H1 (cell line): ENCODE data around the gene MUS81. TPM values are rescaled to one million over a fixed set of nuclear protein-coding genes. Genes with fewer than 3 reads are reported as not detected.

Experiments
- CTCF ChIA-PET: fragments of 300-600 bp; sonication (Branson Sonifier 250); formaldehyde crosslinking; loops from one replicate; lab custom pipeline; 2021; ENCODE audit not compliant: partially characterized antibody; lab: Charles Lee
- POLR2A ChIA-PET: fragments of 300-600 bp; sonication (Branson Sonifier 250); formaldehyde crosslinking; loops from one replicate; lab custom pipeline; 2021; ENCODE audit warnings: inconsistent platforms; ENCODE audit not compliant: partially characterized antibody; lab: Charles Lee
- DNase-seq, 2 experiments: peaks; one replicate each; pipeline versions ENCODE4 v3.0.0 to v3.0.0-alpha.2; 2010 to 2022; ENCODE audit warnings: low spot score in 2 of 2, low read depth in 1 of 2, mixed read lengths in 1 of 2
- FAIRE-seq: peaks from 2 replicates; lab custom pipeline; 2011; peaks lifted over from hg19 to GRCh38; lab: Jason Lieb, UNC
- H2AFZ ChIP-seq: 2 replicates; pipeline ENCODE4 v1.8.1; 2012; ENCODE audit warnings: low read length, inconsistent platforms
- H2AK5ac ChIP-seq: 2 replicates; pipeline ENCODE4 v1.6.1; 2013; ENCODE audit warnings: low read depth, low read length
- H2BK120ac ChIP-seq: replicated peaks from 2 replicates; pipeline ENCODE3; 2013; ENCODE audit warnings: low read depth, low read length, inconsistent platforms
- H2BK12ac ChIP-seq: 2 replicates; pipeline ENCODE4 v1.6.1; 2013; ENCODE audit warnings: low read depth, low read length
- H2BK15ac ChIP-seq: 2 replicates; pipeline ENCODE4 v1.6.1; 2013; ENCODE audit warnings: low read length
- H2BK20ac ChIP-seq: 2 replicates; pipeline ENCODE4 v1.6.1; 2013; ENCODE audit warnings: low read length
- H2BK5ac ChIP-seq: 2 replicates; pipeline ENCODE4 v1.6.1; 2013; ENCODE audit warnings: low read depth, low read length
- H3K14ac ChIP-seq: 2 replicates; pipeline ENCODE4 v1.6.1; 2013; ENCODE audit warnings: inconsistent platforms; ENCODE audit not compliant: insufficient read length
- H3K18ac ChIP-seq: 2 replicates; pipeline ENCODE4 v1.6.1; 2013; ENCODE audit warnings: low read length; ENCODE audit errors: extremely low read depth
- H3K23ac ChIP-seq: 2 replicates; pipeline ENCODE4 v1.6.1; 2013; ENCODE audit warnings: inconsistent platforms; ENCODE audit not compliant: insufficient read length
- H3K23me2 ChIP-seq: 2 replicates; pipeline ENCODE4 v1.6.1; 2013; ENCODE audit warnings: low read depth, low read length
- H3K27ac ChIP-seq: 2 replicates; pipeline ENCODE4 v1.6.1; 2011; ENCODE audit warnings: low read depth, low read length, inconsistent platforms
- H3K27me3 ChIP-seq, 4 experiments: replicated peaks in 1 of 4; 1 replicate in 1 of 4; 2 replicates in 3 of 4; pipeline versions ENCODE4 v1.6.1 to v1.8.1; 2011 to 2013; ENCODE audit warnings: low read length in 3 of 4, mild to moderate bottlenecking in 3 of 4, inconsistent platforms in 2 of 4, mixed read lengths in 2 of 4, moderate library complexity in 1 of 4; ENCODE audit not compliant: control insufficient read depth in 3 of 4, insufficient read depth in 3 of 4; ENCODE audit errors: extremely low read depth in 1 of 4
- H3K36me3 ChIP-seq, 4 experiments: 2 replicates each; pipeline versions ENCODE4 v1.6.1 to v1.8.1; 2011 to 2013; ENCODE audit warnings: mild to moderate bottlenecking in 4 of 4, low read length in 3 of 4, moderate library complexity in 2 of 4, control low read depth in 1 of 4, inconsistent platforms in 1 of 4; ENCODE audit not compliant: insufficient read depth in 4 of 4, control insufficient read depth in 2 of 4
- H3K4ac ChIP-seq: replicated peaks from 2 replicates; pipeline ENCODE3; 2013; ENCODE audit warnings: low read length, low read depth, mixed read lengths, inconsistent platforms; ENCODE audit not compliant: insufficient read length
- H3K4me1 ChIP-seq, 4 experiments: replicated peaks in 1 of 4; 1 replicate in 1 of 4; 2 replicates in 3 of 4; pipeline versions ENCODE4 v1.6.1 to v1.8.1; 2011 to 2013; ENCODE audit warnings: low read length in 3 of 4, inconsistent platforms in 2 of 4, mixed read lengths in 1 of 4; ENCODE audit not compliant: insufficient read depth in 4 of 4, control insufficient read depth in 3 of 4
- H3K4me2 ChIP-seq, 2 experiments: 2 replicates each; pipeline versions ENCODE4 v1.6.1 to v1.8.1; 2011 to 2013; ENCODE audit warnings: low read depth in 2 of 2, low read length in 2 of 2, control low read depth in 1 of 2, inconsistent platforms in 1 of 2, mild to moderate bottlenecking in 1 of 2; ENCODE audit not compliant: insufficient read depth in 1 of 2
- H3K4me3 ChIP-seq, 4 experiments: fragments of 200-600, 300-600 bp in 1 of 4; sonication (generic), shearing (Covaris generic), sonication (Bioruptor Twin) in 1 of 4; 2 replicates each; pipeline versions ENCODE4 v1.5.1 to v1.8.1; 2011 to 2016; ENCODE audit warnings: low read length in 4 of 4, low read depth in 3 of 4, control low read depth in 2 of 4, inconsistent platforms in 2 of 4, mild to moderate bottlenecking in 2 of 4, mixed read lengths in 1 of 4, moderate library complexity in 1 of 4; ENCODE audit not compliant: insufficient read depth in 2 of 4; ENCODE audit errors: extremely low read depth in 1 of 4
- H3K56ac ChIP-seq: replicated peaks from 2 replicates; pipeline ENCODE3; 2013; ENCODE audit warnings: low read depth, mild to moderate bottlenecking, mixed read lengths, low read length, inconsistent platforms; ENCODE audit not compliant: insufficient read length
- H3K79me1 ChIP-seq: 2 replicates; pipeline ENCODE4 v1.6.1; 2013; ENCODE audit warnings: low read depth, low read length, control low read depth
- H3K79me2 ChIP-seq, 2 experiments: 2 replicates each; pipeline versions ENCODE4 v1.6.1 to v1.8.1; 2012 to 2013; ENCODE audit warnings: low read length in 2 of 2, mild to moderate bottlenecking in 2 of 2, inconsistent platforms in 1 of 2; ENCODE audit not compliant: insufficient read depth in 2 of 2, control insufficient read depth in 1 of 2
- H3K9ac ChIP-seq, 4 experiments: replicated peaks in 1 of 4; 1 replicate in 1 of 4; 2 replicates in 3 of 4; pipeline versions ENCODE4 v1.6.1 to v1.8.1; 2011 to 2013; ENCODE audit warnings: low read depth in 3 of 4, low read length in 3 of 4, control low read depth in 2 of 4, mild to moderate bottlenecking in 2 of 4, moderate library complexity in 2 of 4, inconsistent platforms in 1 of 4; ENCODE audit errors: extremely low read depth in 1 of 4
- H3K9me3 ChIP-seq, 2 experiments: 2 replicates each; pipeline versions ENCODE4 v1.6.1 to v1.8.1; 2012 to 2013; ENCODE audit warnings: mild to moderate bottlenecking in 2 of 2, moderate library complexity in 2 of 2, control low read depth in 1 of 2, inconsistent platforms in 1 of 2, low read depth in 1 of 2, low read length in 1 of 2, mixed read lengths in 1 of 2; ENCODE audit not compliant: insufficient read depth in 2 of 2
- H4K20me1 ChIP-seq, 2 experiments: replicated peaks in 1 of 2; 2 replicates each; pipeline versions ENCODE3 to v1.8.1; 2011 to 2013; ENCODE audit warnings: inconsistent platforms in 2 of 2, low read length in 2 of 2, mild to moderate bottlenecking in 1 of 2; ENCODE audit not compliant: insufficient read depth in 2 of 2, control insufficient read depth in 1 of 2
- H4K5ac ChIP-seq: 2 replicates; pipeline ENCODE4 v1.6.1; 2013; ENCODE audit warnings: low read length, low read depth, mixed read lengths, inconsistent platforms; ENCODE audit not compliant: insufficient read length
- H4K8ac ChIP-seq: 2 replicates; pipeline ENCODE4 v1.8.0; 2013; ENCODE audit warnings: mild to moderate bottlenecking, moderate library complexity, low read length, inconsistent platforms; ENCODE audit not compliant: insufficient read depth; ENCODE audit errors: extremely low read depth
- H4K91ac ChIP-seq: replicated peaks from 2 replicates; pipeline ENCODE3; 2013; ENCODE audit warnings: low read length, mixed read lengths, inconsistent platforms; ENCODE audit not compliant: insufficient read length
- ASH2L ChIP-seq: fragments of 200-600, 300-600 bp; sonication (generic); IDR thresholded peaks from one replicate; pipeline ENCODE4 v1.7.1; 2017; ENCODE audit warnings: low read length
- ATF2 ChIP-seq: IDR thresholded peaks from 2 replicates; pipeline ENCODE4 v1.6.1; 2012; ENCODE audit warnings: low read length, inconsistent platforms
- BCL11A ChIP-seq, 2 experiments: IDR thresholded peaks; one replicate each; pipeline ENCODE4 v1.6.1; 2011; ENCODE audit warnings: low read depth in 2 of 2, low read length in 2 of 2, mild to moderate bottlenecking in 2 of 2
- CTCF ChIP-seq, 3 experiments: IDR thresholded peaks; 1 replicate in 2 of 3; 2 replicates in 1 of 3; pipeline versions ENCODE4 v1.5.1 to v1.6.1; 2011; ENCODE audit warnings: low read length in 3 of 3, mild to moderate bottlenecking in 3 of 3, inconsistent platforms in 2 of 3, low read depth in 1 of 3, moderate library complexity in 1 of 3; ENCODE audit not compliant: insufficient read depth in 1 of 3; ENCODE audit errors: control extremely low read depth in 1 of 3
- POLR2AphosphoS5 ChIP-seq: IDR thresholded peaks from 2 replicates; pipeline ENCODE4 v1.6.1; 2011; ENCODE audit warnings: low read depth, low read length
- SRF ChIP-seq: IDR thresholded peaks from 2 replicates; pipeline ENCODE4 v1.6.1; 2011; ENCODE audit warnings: mild to moderate bottlenecking, low read depth, low read length, moderate library complexity
- TAF7 ChIP-seq: optimal IDR thresholded peaks from 2 replicates; pipeline ENCODE3; 2011; ENCODE audit warnings: low read depth, mild to moderate bottlenecking, inconsistent platforms, low read length, moderate library complexity, borderline replicate concordance
- TBP ChIP-seq: IDR thresholded peaks from 2 replicates; pipeline ENCODE4 v1.6.1; 2011; ENCODE audit warnings: low read depth, low read length, improper control_type of control experiment
- WGBS, 2 experiments: shearing (Covaris generic) in 1 of 2; methylation state at CpG; one replicate each; pipeline versions ENCODE4 v1.1.6 to v1.1.7; 2013 to 2015; ENCODE audit warnings: low lambda C conversion rate in 2 of 2, mixed read lengths in 2 of 2, inconsistent platforms in 1 of 2, low coverage in 1 of 2, missing lambda C conversion rate in 1 of 2; ENCODE audit not compliant: insufficient replicate concordance in 2 of 2, insufficient coverage in 1 of 2, insufficient read length in 1 of 2; ENCODE audit errors: extremely low coverage in 1 of 2, missing lambda C conversion rate in 1 of 2; 5-methylcytosine and 5-hydroxymethylcytosine counted together
- polyA plus RNA-seq, 7 experiments: library from polyadenylated mRNA; depleted of rRNA in 3 of 7; stranded (reverse) in 5 of 7; unstranded in 2 of 7; fragments of >200 nt in 5 of 7; fragments of 200-250 nt in 2 of 7; gene quantifications; 1 replicate in 5 of 7; 2 replicates in 1 of 7; 4 replicates in 1 of 7; pipeline versions ENCODE4 v1.2.1 to v1.2.3, GENCODE V29; 2011 to 2013; ENCODE audit warnings: missing spikeins in 2 of 7, mixed read lengths in 2 of 7
- total RNA-seq: library from RNA; stranded (reverse); fragmentation: NEBNext Ultra II Directional; extraction: Animal tissue kit (Norgen Biotek cat#: 25700); gene quantifications from 2 replicates; pipeline ENCODE4 v1.2.1, GENCODE V29; 2021

MUS81 gene
- total and polyA plus RNA-seq, 2 of the 8 experiments (the other 6 are each of a cell fraction or from before 2014, with no cell fraction given): 30.2 to 31.5 TPM

GRCh38 chr11:65851083-65851579, 9.1 kb upstream of the MUS81 start:
- Histone ChIP-seq H2BK12ac (no peak overlapping the region), H3K79me1 (peaks cover 14% of the 10 kb centered on the region), H4K8ac (no peak overlapping the region), H3K9ac (no peak overlapping the region), H4K20me1 (peaks cover 20 to 23% of the 10 kb centered on the region in 2 experiments), H3K9me3 (peaks cover 7 to 10% of the 10 kb centered on the region in 2 experiments; a peak in 2 of 4 replicates), H2BK15ac (no peak overlapping the region), H3K27me3 (no peaks in the 10 kb centered on the region; a peak in 1 of 7 replicates), H2BK5ac (peak overlapping the region; percentile 35; the same call in 1 of the 2 replicates), H2AFZ (no peak overlapping the region), H2BK120ac (no peak overlapping the region), H3K36me3 (peaks cover 17 to 33% (median 30%) of the 10 kb centered on the region in 4 experiments), H3K23me2 (no peaks in the 10 kb centered on the region), H4K5ac (no peak overlapping the region), H3K14ac (no peak overlapping the region), H4K91ac (no peak overlapping the region), H2AK5ac (no peak overlapping the region), H3K4me1 (peaks cover 0 to 5% (median under 1%) of the 10 kb centered on the region in 4 experiments; a peak in 5 of 7 replicates), H3K27ac (no peak overlapping the region), H3K23ac (no peak overlapping the region), H3K4me3 (no peak overlapping the region), H3K79me2 (peaks cover 9 to 22% of the 10 kb centered on the region in 2 experiments), H3K4me2 (no peak overlapping the region), H3K56ac (no peak overlapping the region), H3K4ac (no peak overlapping the region), H3K18ac (no peak overlapping the region), H2BK20ac (no peak overlapping the region)
- WGBS, 2 experiments: 91% methylated on average over 14 of the region's 14 CpGs; no CpG with 5 or more reads in 1 of the 2 experiments
- ChIA-PET CTCF (interaction anchor here (0.6 to 15.2 kb wide), 42 partner anchors 9 to 1091 kb away, joined by 3 to 283 read pairs (median 5); partner anchors contain the start of genes AP5B1, CCDC85B, CFL1 and CTSW), POLR2A (interaction anchor here (0.8 to 38.3 kb wide), 17 partner anchors 8 to 244 kb away, joined by 3 to 1071 read pairs (median 4); partner anchors contain the start of genes AP5B1, CCDC85B, CFL1 and CTSW)
- FAIRE-seq (peak; percentile 48), DNase-seq (peak in 1 of 2 experiments; percentile 93)
- TF ChIP-seq BCL11A (IDR thresholded peaks at IDR 0.05; ENCODE audit: low read depth in 2 of 2, low read length in 2 of 2) (no peak), POLR2AphosphoS5 (peak; percentile 83), TAF7 (peak; percentile 43), TBP (peak; percentile 33; the same call in 1 of the 2 replicates), ASH2L (no peak), ATF2 (peak; percentile 21; the same call in 1 of the 2 replicates), CTCF (IDR thresholded peaks at IDR 0.05; ENCODE audit: control extremely low read depth in 1 of 3, insufficient read depth in 1 of 3, low read depth in 1 of 3, low read length in 3 of 3) (peak in 2 of 3 experiments; percentile 69 to 88; a peak in 3 of 4 replicates), SRF (no peak)
